Measurements from ENCODE around the gene POU2F1.
"Not testable (repeated sequence)": the region's sequence is repeated elsewhere in the genome, so short reads cannot be mapped to it uniquely, and the experiment has no call there.

POU2F1 gene

DNA sequence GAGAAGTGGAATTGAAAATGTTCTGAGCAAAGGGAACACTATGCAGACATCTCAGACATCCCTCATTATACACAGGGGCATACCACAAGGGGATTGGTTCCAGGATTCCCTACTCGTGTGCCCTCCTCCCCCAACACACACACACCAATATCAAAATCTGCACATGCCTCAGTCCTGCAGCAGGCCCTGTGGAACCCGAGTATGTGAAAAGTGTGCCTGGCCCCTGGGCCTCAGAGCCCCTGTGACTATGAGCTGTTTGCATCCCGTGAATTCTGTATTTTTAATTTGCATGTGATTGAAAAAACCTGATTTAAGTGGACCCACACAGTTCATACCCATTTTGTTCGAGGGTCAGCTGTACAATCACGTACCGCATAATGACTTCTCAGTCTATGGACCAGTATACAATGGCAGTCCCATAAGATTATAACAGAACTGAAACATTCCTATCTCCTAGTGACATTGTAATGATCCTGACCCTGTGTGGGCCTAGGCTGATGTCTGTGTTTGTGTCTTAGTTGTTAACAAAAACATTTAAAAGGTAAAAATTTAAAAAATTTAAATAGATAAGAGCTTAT is 11.3 kb downstream of the POU2F1 start:
- DNase-seq = no peak

DNA sequence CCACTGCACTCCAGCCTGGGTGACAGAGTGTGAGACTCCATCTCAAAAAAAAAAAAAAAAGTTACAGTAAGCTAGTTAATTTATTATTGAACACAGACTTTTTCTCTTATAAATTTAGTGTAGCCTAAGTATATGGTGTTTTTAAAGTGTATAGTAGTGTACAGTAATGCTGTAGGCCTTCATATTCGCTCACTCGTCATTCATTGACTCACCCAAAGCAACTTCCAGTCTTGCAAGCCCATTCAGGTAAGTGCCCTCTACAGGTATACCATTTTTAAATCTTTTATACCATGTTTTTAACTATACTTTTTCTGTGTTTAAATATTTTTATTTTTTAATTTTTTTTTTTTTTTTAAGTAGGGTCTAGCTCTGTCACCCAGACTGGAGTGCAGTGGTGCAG is 12.1 kb downstream of the POU2F1 start:
- no peak for DNase-seq

DNA sequence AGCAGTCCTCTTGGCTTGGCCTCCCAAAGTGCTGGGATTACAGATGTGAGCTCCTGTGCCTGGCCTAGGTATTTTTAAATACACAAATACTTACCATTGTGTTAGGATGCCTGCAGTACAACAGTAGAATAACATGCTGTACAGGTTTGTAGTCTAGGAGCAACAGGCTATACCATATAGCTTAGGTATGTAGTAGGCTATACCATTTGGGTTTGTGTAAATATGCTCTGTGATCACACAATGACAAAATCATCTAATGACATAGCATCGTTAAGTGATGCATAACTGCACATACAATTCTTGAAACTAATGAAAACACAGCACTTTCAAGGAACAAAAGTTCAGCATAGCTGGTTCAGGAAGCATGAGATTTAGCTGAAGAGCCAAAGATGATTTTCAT is 12.7 kb downstream of the POU2F1 start:
- DNase-seq = no peak

DNA sequence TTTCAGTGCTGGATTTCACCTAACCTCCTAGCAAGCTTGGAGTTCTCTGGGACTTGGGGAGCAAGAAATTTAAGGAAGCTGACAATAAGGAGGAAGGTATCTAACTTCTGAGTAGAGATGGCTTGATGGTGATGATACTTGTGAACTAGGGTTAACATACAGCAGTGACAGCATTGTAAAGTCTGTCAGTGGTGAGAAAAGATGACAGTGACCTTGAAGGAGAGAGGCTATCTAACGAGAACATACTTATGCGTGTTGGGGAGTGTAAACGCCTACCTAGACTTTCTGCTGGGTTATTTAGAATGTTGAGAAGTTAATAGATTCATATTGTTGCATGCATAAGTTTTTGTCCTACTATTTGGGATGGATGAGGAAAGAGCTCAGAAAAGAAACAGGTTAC is 16.3 kb downstream of the POU2F1 start:
- no peak for DNase-seq

DNA sequence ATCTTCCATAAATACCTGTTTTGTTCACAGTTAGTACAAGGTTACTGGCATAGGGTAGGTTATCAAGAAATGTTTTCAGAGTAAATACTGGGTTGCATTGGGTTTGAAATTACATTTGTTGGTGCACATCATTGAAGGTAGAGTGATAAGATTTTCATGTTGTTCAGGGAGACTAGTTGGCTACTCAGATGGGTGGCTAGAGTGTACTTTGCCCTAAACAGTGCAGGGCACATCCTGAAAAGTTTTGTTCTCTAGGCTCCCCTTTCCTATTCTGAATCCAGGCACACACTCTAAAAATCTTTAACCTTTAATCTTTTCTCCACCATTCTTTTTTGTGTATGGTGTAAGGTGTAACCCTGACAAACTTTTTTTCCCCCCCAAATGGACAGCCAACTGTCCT is 18.0 kb downstream of the POU2F1 start:
- no peak for DNase-seq

DNA sequence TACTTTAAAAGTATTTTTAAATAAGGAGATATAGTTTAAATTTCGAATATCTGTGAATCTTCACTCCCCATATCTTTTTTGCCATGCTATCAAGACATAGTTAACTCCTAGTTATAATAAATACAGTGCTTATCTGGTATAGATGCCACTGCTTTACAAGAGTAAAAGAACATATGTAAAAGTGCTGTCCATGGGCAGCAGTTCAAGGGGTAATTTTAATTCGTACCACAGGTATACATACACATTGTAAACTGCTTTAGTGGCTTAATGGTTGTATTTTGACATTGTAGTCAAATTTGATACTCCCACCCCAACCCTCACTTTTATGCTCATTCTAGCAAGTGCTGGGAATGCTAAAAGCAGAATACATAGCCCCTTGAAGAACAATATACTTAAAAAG is 18.6 kb downstream of the POU2F1 start:
- DNase-seq = no peak

- no peak for DNase-seq
These were observed 23.6 kb downstream of the POU2F1 start for GRCh38 chr1:167244244-167244643.

DNA sequence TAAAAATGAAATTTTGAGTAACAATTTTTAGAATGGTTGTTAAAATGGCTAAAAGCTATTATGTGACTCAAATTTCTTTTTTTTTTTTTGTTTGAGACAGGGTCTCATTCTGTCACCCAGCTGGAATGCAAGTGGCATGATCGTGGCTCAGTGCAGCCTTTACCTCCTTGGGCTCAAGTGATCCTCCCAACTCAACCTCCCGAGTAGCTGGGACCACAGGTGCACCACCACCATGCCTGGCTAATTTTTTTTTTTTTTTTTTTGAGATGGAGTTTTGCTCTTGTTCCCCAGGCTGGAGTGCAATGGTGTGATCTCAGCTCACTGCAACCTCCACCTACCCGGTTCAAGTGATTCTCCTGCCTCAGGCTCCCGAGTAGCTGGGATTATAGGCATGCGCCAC is 24.5 kb downstream of the POU2F1 start:
- not testable (repeated sequence) for DNase-seq

DNA sequence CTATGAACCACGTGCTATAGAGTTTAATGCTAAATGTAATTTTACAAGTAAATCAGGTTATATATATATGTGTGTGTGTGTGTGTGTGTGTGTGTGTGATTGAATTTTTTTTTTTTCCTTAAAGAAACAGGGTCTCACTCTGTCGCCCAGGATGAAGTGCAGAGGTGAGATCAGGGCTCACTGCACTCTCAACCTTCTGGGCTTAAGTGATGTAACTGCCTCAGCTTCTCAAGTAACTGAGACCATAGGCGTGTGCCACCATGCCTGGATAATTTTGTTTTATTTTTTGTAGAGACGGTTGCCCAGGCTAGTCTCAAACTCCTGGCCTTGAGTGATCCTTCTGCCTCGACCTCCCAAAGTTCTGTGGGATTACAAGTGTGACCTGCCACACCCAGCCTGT is 26.3 kb downstream of the POU2F1 start:
- DNase-seq = no peak

GRCh38 chr1:167247754-167248153 is 27.1 kb downstream of the POU2F1 start:
- no peak for DNase-seq

DNA sequence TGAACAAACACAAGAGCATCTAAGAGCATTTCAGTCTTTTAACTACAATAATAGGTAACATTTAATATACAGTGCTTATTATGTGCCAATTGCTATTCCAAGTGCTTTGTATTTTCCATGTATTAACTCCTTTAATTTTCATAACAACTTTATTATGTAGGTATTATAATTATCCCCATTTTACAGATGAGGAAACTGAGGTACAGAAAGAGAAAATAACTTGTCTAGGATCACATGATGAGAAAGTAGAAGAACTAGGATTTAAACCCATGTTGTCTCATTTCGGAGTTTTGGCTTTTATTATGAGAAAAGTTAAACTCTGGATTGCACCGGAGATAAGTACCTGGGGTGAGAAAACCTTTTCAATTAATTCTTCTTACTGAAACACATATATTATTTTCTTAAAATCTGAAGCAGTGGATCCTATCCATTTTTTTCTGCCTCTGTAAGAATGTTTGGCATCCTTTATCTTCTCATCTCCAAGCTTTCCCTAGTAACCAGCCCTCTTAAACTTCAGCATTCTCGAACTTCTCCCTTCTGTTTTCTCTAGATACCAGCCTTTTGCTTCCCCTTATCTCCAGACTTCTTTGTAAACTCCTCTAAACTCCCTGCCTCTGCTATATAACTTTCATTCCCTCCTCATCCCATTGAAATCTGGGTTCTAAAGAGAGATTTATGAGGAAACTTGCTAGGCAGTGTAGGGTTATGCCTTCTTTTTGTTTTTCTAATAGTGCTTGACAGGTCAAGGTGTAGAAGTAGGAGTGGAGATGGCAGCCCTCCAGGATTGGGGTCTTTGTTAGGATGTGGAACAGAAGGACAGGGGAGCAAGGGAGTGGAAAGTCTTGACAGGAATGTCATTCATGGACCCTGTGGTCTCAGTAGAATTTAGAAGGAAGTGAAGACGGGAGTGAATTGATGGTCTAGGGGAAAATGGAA is 28.3 kb downstream of the POU2F1 start:
- DNase-seq = no peak

- DNase-seq = no peak
These were observed 29.0 kb downstream of the POU2F1 start for GRCh38 chr1:167249702-167250101.

DNA sequence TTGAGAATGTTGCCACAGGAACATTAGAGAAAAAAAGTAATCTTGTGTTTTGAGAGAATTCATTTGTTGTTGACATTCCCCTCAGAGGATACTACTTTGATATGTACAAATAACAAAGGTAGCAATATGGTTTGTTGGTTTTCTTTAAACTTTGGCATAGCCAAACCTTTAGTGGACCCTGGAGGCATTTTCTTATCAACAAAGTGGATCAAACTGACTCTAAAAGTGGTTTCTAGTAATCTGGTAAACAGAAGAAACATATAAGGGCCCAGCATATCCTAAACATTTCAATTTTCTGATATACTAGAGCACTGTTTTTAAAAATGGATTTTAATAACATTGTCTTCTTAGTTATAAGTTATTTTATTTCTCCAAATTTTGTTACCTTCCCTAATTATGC is 29.8 kb downstream of the POU2F1 start:
- DNase-seq = no peak

- no peak for DNase-seq
These were observed 30.8 kb downstream of the POU2F1 start for GRCh38 chr1:167251472-167251871.

DNA sequence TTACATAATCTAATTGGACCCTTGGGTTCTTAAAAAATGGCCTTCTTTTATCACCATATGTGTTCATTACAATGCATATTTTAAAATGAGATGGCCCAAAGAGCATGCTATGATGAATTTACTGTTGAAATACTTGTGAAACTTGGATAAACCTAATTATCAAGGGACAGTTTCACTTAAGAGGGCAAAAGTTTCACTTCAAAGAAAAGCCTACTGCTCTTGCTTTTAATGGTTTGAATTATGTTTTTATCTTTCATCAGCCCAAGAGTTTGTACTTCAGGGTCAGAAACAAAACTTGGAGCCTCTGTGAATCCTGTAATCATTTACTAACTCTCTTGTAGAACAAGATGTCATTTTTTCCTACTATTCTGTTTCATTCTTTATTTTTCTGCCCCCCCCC is 32.3 kb downstream of the POU2F1 start:
- DNase-seq = no peak

GRCh38 chr1:167258858-167259257 is 38.2 kb downstream of the POU2F1 start:
- DNase-seq = no peak

- no peak for DNase-seq
These were observed 42.1 kb downstream of the POU2F1 start for GRCh38 chr1:167262836-167263235.

DNA sequence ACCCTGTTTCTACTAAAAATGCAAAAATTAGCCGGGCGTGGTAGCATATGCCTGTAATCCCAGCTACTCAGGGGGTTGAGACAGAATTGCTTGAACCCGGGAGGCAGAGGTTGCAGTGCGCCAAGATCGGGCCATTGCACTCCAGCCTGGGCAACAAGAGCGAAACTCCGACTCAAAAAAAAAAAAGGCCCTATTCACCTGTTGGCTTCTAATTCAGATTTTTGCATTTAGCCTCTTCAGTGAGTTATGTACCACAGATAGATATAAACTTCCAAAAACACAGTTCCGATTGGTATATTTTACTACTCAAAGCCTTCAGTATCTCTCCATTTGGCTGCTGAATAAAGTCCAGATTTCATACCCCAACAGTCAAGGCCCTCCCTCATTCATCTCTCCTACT is 42.7 kb downstream of the POU2F1 start:
- no peak for DNase-seq

DNA sequence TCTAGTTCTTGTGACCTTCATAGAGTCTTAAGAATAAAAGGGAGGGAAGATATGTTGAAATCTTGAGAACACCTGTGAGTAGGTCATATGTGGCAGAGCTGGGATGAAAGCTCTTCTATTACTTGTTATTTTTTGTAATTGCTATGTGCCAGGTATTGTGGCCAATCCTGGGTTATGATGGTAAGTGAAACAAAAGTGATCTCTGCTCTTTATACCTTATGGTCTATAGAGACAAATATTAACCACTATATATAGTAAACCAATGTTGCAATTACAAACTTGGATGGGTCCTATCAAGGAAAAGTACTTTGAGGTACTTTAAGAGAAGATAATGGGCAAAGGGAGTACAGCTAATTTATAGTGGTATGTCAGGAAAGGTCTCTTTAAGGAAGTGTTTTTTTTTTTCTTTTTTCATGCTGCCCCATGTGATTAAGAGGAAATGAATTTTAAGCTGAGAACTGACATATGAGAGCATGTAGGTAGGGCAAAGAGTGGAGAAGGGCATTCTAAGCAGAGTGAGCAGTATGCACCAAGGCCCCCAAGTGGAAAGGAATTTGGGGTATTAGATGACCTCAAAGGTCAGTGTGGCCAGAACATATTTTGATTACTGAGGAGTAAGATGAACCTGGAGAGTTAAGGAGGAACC is 43.3 kb downstream of the POU2F1 start:
- DNase-seq = no peak

DNA sequence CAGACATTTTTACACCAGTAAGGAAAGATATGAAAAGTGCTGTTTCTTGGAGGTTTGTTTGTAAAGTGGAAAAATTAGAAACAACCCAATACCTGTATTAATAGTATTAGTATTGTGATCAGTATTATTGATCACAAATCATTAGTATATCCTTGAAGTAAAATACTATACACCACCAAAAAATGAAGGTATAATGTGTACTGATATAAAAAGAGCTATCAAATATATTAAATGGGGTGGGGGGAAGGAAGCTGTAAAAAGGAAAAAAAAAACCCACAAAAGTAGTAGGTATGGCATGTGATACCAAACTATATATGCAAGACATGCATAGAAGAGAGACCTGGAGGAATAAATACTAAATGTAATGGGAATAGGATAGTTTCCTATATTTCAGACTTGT is 46.3 kb downstream of the POU2F1 start:
- DNase-seq = no peak

DNA sequence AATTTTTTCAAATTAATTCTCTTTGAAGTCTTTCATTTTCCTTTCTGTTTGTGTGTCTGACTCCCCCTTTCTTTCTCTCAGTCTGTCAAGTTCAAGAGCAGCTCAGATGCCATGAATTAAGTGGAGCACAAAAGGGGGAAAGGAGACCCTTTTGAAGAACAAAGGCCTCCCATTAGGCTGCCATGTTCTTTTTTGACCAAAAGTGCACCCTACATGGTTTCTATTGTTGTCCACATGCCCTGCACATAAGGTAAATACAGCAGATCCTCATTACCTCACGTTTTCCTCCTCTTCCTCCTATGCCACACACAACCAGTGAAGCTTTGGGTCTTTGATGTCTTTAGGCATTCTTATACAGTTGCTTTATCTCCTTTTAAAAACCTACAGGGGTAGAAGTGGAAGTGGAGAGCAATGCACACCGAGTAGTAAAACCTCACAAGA is 47.7 kb downstream of the POU2F1 start:
- DNase-seq = no peak

DNA sequence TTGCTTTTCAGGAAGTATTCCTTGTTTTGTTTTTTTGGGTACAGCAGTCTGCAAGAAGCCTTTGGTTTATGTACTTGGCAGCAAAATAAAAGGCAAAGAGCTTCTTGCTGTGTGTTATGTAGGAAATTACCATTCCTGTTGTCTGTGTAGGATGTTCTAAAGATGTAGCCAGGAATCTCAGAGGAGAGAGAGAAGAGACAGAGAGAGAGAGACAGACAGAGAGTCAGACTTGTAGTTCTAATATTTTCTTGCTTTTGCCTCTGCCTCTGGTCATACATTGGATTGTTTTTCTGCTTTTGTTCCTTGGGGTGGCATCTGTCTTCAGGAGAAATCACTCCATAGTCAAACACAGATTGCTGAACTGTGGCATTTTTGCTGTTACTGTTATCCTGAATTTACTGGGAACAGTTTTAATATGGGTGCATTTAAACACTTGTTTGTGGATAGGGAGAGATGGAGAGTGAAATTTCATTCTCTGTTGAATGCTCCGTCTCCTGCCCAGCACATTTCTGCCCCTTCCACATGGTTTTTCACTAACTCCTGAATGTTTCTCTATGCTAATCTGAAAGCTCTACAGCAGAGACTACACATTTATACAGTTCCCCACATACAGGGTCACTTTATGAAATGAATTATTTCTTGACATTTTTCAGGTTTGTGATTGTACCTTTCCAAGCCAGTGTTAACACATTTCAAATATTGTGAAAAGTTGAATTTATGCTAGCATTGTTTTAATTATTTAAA is 49.8 kb downstream of the POU2F1 start:
- DNase-seq = no peak

- DNase-seq = no peak
These were observed 51.8 kb downstream of the POU2F1 start for GRCh38 chr1:167272369-167272957.
